Inflammatory macrophage treated with lipopolysaccharide for 4 hours (primary cell): ENCODE measurements around the gene ORMDL3.
"Not testable (repeated sequence)": the region's sequence is repeated elsewhere in the genome, so short reads cannot be mapped to it uniquely, and the experiment has no call there.

Experiments used
- DNase-seq: peaks from one replicate; pipeline ENCODE4 v3.0.0-alpha.2; 2020

ORMDL3 gene

DNA sequence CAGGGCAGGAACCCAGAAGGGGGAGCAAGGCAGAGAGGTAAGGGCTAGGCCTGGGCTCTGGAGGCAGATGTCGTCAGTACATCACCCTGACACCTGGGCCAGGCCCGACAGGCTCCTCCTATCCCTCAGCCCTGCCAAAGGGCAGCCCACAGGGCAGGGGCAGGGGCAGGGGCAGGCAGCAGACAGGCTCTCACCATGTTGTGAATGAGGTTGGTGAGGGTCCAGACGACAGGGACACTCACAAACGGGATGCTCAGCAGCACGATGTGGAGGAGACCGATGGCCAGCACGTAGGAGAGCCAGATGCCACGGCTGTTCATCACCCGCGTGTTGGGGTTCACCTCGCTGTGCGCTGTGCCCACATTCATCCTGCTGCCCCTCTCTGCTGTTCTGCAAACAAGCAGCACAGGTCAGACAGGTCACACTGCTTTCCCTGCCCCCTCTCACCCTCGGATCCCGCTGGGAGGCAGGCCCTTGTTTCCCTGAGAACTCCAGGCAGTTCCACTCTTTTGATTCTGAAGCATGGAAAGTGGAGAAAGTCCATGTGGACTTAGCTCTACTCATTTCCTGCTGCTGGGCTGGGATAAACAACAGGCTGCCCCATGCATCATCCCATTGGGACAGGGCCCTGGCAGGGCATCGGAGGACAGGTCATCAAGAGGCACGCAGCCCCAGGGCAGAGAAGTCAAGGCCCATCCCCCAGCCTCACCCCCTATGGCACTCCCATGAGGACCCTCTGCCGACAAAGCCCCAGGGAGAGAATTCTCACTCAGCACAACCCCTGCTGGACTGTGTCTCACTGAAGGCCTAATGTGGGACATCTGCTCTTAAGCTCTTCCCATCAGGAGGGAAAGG, 3.3 kb downstream of the ORMDL3 start:
- DNase-seq = no peak

- DNase-seq = no peak
Observed at GRCh38 chr17:39923230-39923629, 4.2 kb downstream of the ORMDL3 start.

GRCh38 chr17:39922006-39922405, 5.4 kb downstream of the ORMDL3 start:
- no peak for DNase-seq

GRCh38 chr17:39921323-39921722, 6.1 kb downstream of the ORMDL3 start:
- DNase-seq = no peak

GRCh38 chr17:39920218-39921210, 6.9 kb downstream of the ORMDL3 start:
- DNase-seq = no peak

GRCh38 chr17:39919087-39919683, 8.2 kb downstream of the ORMDL3 start:
- no peak for DNase-seq

GRCh38 chr17:39916918-39917317, 10.5 kb downstream of the ORMDL3 start:
- DNase-seq = no peak

GRCh38 chr17:39915559-39915958, 11.8 kb downstream of the ORMDL3 start:
- DNase-seq = no peak

DNA sequence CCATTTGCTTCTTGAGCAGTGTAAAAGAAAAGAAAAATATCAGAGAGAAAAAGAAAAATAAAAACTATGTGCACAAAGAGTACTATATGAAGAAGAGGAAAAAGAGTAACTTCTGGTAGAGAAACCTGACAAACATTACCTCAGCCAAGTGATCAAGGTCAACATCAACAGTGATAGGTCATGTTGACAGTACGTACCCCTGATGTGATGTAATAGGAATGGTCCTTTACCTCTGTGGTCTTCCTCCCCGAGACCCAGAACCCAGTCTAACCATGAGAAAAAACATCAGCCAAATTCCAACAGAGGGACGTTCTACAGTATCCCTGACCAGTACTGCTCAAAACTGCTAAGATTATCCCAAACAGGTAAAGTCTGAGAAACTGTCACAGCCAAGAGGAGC, 13.4 kb downstream of the ORMDL3 start:
- no peak for DNase-seq

DNA sequence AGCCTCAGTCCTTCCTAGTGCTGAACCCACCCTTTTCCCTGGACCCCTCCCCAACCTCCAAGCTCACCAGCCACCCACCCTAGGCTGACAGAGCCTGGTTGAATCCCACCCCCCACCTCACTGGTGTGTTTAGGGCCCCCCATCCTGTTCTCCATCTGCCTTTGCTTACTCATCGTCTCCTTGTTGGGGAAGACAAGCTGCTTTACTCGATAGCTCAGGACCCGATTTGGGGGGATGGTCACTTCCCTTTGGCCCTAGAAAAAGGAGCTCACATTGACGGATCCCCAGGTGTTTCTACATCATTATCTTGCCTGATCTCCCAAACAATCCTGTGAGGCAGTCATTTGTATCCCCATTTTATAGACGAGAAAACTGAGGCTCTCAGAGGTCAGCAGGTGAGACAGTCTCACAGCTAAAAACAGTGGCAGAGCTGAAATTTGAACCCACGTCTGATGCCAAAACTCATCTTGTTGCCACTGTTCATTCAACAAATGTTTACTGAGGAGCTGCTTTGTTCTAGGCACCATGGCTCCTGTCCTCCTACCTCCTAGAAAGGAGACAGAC, 18.5 kb downstream of the ORMDL3 start:
- DNase-seq = no peak

- DNase-seq = no peak
Observed at GRCh38 chr17:39904990-39905288, 22.5 kb downstream of the ORMDL3 start.

DNA sequence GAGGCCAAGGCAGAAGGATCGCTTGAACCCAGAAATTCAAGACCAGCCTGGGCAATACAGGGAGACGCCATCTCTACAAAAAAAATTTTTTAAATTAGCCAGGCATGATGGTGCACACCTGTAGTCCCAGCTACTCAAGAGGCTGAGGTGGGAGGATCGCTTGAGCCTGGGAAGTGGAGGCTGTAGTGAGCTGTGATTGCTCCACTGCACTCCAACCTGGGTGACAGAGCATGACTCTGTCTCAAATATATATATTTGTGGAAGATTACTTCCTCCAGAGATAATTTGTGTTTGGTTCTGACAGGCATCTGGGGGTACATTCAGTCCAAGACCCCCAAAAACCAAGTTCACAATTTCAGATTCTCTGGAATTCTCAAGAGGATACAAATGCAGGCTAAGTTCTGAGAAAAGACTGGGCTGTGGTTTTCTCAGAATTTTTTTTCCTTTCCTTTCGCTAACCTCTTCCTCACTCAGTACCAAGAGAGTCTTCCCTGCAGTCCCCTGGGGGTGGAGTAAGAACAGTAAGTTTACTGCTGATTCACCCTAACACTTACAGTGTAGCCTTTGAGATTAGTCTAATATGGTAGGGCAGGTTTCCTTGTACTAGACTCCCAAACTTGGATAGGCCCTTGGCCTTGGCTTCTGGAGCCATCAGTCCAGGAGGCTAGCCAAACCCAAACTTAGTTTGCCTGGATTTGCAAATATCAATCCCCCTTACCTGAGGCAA, 24.1 kb downstream of the ORMDL3 start:
- DNase-seq = peak; percentile 3

DNA sequence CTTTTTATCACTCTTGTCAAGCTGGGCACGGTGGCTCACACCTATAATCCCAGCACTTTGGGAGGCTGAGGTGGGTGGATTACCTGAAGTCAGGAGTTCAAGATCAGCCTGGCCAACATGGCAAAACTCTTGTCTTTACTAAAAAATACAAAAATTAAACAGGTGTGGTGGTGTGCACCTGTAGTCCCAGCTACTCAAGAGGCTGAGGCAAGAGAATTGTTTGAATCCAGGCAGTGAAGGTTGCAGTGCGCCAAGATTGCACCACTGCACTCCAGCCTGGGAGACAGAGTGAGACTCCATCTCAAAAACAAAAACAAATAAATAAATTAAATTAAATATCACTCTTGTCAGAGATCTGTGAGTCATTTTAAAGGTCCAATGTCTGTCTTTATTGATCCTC, 25.4 kb downstream of the ORMDL3 start:
- not testable (repeated sequence) for DNase-seq

DNA sequence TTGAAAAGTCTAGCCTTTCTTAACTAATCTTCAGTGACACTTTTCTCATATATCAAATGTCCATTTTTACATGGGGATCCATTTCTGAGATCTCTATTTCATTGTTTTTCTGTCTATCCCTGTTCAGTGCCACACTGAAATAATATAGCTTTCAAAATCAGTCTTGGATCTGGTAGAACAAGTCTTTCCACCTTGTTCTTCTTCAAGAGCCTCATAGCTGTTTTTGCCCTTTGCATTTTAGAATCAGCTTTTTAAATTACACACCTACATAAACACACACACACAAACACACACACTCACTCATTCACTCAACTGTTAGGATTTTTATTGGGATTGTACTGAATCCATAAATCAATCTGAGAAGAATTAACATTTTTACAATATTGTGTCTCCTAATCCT, 28.2 kb downstream of the ORMDL3 start:
- no peak for DNase-seq

- no peak for DNase-seq
Observed at GRCh38 chr17:39898088-39898487, 29.3 kb downstream of the ORMDL3 start.

GRCh38 chr17:39894681-39895376, 32.6 kb downstream of the ORMDL3 start:
- DNase-seq = no peak

- DNase-seq = no peak
Observed at GRCh38 chr17:39889200-39889599, 38.2 kb downstream of the ORMDL3 start.

DNA sequence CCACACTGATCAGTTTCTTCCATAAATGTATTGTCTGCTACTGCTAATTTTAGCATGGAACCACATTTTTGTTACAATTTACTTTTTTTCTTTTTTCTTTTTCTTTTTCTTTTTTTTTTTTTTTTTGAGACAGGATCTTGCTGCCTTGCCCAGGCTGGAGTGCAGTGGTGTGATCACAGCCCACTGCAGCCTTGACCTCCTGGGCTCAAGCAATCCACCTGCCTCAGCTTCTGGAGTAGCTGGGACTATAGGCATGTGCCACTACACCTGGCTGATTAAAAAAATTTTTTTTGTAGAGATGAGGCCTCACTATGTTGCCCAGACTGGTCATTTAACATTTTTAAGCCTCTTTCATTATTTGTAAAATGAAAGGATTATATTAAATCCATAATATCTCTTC, 40.3 kb downstream of the ORMDL3 start:
- no peak for DNase-seq

DNA sequence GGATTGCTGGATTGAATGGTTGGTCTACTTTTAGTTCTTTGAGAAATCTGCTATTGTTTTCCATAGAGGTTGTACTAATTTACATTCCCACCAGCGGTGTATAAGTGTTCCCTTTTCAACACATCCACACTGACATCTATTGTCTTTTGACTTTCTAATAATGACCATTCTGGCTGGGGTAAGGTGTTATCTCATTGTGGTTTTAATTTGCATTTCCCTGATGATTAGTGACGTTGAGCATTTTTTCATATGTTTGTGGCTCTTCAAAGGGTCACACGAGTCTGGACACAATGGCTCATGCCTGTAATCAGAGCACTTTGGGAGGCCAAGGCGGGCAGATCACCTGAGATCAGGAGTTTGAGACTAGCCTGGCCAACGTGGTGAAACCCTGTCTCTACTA, 41.3 kb downstream of the ORMDL3 start:
- DNase-seq = not testable (repeated sequence)

DNA sequence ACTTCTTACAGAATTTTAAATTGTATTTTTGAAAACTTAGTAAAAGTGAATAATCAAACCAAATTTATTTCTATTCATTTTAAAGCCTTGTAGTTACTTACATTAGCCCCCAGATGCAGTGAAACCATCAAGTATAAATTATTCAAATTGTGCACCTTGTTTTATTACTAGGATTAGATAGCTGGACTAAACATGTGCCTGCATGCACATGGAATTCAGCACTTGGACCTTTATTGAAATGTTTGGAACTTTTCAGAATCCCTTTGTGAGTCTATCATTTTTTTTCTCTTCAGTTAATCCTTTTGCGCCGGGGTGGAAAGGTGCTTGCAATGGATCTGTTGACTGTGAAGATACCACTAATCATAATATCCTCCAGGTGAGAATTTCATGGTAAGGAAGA, 54.6 kb downstream of the ORMDL3 start:
- no peak for DNase-seq

DNA sequence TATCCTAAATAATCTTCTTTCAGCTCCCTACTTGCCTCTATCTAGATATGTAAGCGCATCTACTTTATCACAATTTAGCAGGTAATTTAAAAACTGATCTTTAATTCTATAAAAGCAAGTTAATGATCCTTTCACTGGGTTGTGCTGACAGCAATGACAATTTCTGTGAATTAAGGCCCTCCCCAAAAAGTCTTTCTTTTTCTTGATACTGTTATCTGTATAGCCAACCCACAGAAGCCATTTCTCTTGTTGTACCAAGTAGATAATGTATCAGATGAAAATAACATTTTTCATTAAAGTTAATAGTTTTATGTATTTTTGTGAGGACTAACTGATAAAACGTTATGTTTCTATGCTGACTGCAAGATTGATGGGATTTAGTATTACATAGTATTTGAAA, 55.6 kb downstream of the ORMDL3 start:
- no peak for DNase-seq
